Liver (tissue), 9 donors: ENCODE results near the gene MND1. TPM values are rescaled to one million over a fixed set of nuclear protein-coding genes. Genes with fewer than 3 reads are reported as not detected.
"Not testable (repeated sequence)": the region's sequence is repeated elsewhere in the genome, so short reads cannot be mapped to it uniquely, and the experiment has no call there.

Source experiments
- DNase-seq: peaks from one replicate; pipeline ENCODE4 v3.0.0-alpha.2; 2017; ENCODE audit warnings: low spot score
- H3K27ac ChIP-seq, 2 donors: one replicate each; pipeline ENCODE4 v1.7.0; 2013; ENCODE audit warnings: inconsistent platforms in 2 of 2, low read length in 2 of 2, control low read depth in 1 of 2, low read depth in 1 of 2, mild to moderate bottlenecking in 1 of 2
- H3K27me3 ChIP-seq, 4 donors: one replicate each; pipeline versions ENCODE4 v1.6.1 to v1.7.0; 2013; ENCODE audit warnings: low read length in 3 of 4, inconsistent platforms in 1 of 4, mild to moderate bottlenecking in 1 of 4, moderate library complexity in 1 of 4; ENCODE audit not compliant: control insufficient read depth in 4 of 4, insufficient read depth in 4 of 4
- H3K36me3 ChIP-seq, 4 donors: one replicate each; pipeline versions ENCODE4 v1.6.1 to v1.7.0; 2013; ENCODE audit warnings: low read length in 3 of 4, mild to moderate bottlenecking in 3 of 4, low read depth in 1 of 4, moderate library complexity in 1 of 4; ENCODE audit not compliant: control insufficient read depth in 4 of 4, insufficient read depth in 3 of 4
- H3K4me1 ChIP-seq, 4 donors: one replicate each; pipeline versions ENCODE4 v1.6.1 to v1.7.0; 2013; ENCODE audit warnings: low read length in 3 of 4, mild to moderate bottlenecking in 3 of 4, moderate library complexity in 1 of 4; ENCODE audit not compliant: control insufficient read depth in 4 of 4, insufficient read depth in 4 of 4
- H3K4me3 ChIP-seq, 3 donors: one replicate each; pipeline versions ENCODE4 v1.6.1 to v1.7.0; 2013; ENCODE audit warnings: low read length in 3 of 3, control low read depth in 1 of 3, low read depth in 1 of 3, mild to moderate bottlenecking in 1 of 3
- H3K9ac ChIP-seq, 2 donors: one replicate each; pipeline ENCODE4 v1.7.0; 2013; ENCODE audit warnings: low read length in 2 of 2, mild to moderate bottlenecking in 2 of 2, moderate library complexity in 2 of 2, control low read depth in 1 of 2, low read depth in 1 of 2
- H3K9me3 ChIP-seq, 4 donors: one replicate each; pipeline versions ENCODE4 v1.6.1 to v1.7.0; 2013; ENCODE audit warnings: low read length in 3 of 4; ENCODE audit not compliant: control insufficient read depth in 4 of 4
- FOXA1 ChIP-seq: IDR thresholded peaks from 2 replicates; pipeline ENCODE4 v1.6.1; 2016; ENCODE audit warnings: antibody characterized with exemption
- FOXA2 ChIP-seq: IDR thresholded peaks from 2 replicates; pipeline ENCODE4 v1.6.1; 2016; ENCODE audit warnings: antibody characterized with exemption
- HNF4G ChIP-seq: IDR thresholded peaks from 2 replicates; pipeline ENCODE4 v1.6.1; 2016; ENCODE audit warnings: antibody characterized with exemption
- JUND ChIP-seq, 2 donors: IDR thresholded peaks; 2 replicates each; pipeline ENCODE4 v1.6.1; 2016; ENCODE audit warnings: antibody characterized with exemption in 2 of 2
- NR2F2 ChIP-seq: IDR thresholded peaks from 2 replicates; pipeline ENCODE4 v1.6.1; 2016; ENCODE audit warnings: antibody characterized with exemption
- TAF1 ChIP-seq: conservative IDR thresholded peaks from 2 replicates; pipeline ENCODE4 v1.6.1; 2016; ENCODE audit warnings: antibody characterized with exemption, mild to moderate bottlenecking
- YY1 ChIP-seq: IDR thresholded peaks from 2 replicates; pipeline ENCODE4 v1.6.1; 2016; ENCODE audit warnings: antibody characterized with exemption, mild to moderate bottlenecking
- WGBS: extraction: QIAGEN DNeasy Blood & Tissue Kit; methylation state at CpG from one replicate; pipeline ENCODE4 v1.1.7; 2013; 5-methylcytosine and 5-hydroxymethylcytosine counted together
- polyA plus RNA-seq, 2 donors: library from polyadenylated mRNA; stranded (reverse) in 1 of 2; unstranded in 1 of 2; fragments of 200-250 nt in 1 of 2; fragments of >200 nt in 1 of 2; fragmentation: Nextera tagmentation in 1 of 2; extraction: Ambion mirVana in 1 of 2; gene quantifications; one replicate each; pipeline versions ENCODE4 v1.2.1 to v1.2.3, GENCODE V29; 2013 to 2015
- total RNA-seq, 2 donors: library from RNA; depleted of rRNA; stranded (reverse); fragments of >200 nt; gene quantifications; one replicate each; pipeline ENCODE4 v1.2.3, GENCODE V29; 2014
- TF ChIP-seq, protein P1 (sequence below): IDR thresholded peaks from 2 replicates; pipeline ENCODE4 v1.6.1; 2016; ENCODE audit warnings: antibody characterized with exemption
- TF ChIP-seq, protein P2 (sequence below): fragments of 150-350 bp; IDR thresholded peaks from 2 replicates; pipeline ENCODE4 v1.5.1; 2017; ENCODE audit warnings: improper control_type of control experiment, low read depth, low read length; ENCODE audit not compliant: missing input control
- TF ChIP-seq, protein P3 (sequence below): IDR thresholded peaks from 2 replicates; pipeline ENCODE4 v1.6.1; 2016; ENCODE audit warnings: antibody characterized with exemption
- TF ChIP-seq, protein P4 (sequence below): IDR thresholded peaks from 2 replicates; pipeline ENCODE4 v1.6.1; 2016; ENCODE audit warnings: antibody characterized with exemption
- donor health status: healthy.
- donor health status: healthy.
- donor health status: healthy.
- donor health status: healthy.
- donor health status: healthy.

The MND1 gene
- total and polyA plus RNA-seq, 4 donors, result 0.17 to 2.5 (median 0.42) TPM

DNA sequence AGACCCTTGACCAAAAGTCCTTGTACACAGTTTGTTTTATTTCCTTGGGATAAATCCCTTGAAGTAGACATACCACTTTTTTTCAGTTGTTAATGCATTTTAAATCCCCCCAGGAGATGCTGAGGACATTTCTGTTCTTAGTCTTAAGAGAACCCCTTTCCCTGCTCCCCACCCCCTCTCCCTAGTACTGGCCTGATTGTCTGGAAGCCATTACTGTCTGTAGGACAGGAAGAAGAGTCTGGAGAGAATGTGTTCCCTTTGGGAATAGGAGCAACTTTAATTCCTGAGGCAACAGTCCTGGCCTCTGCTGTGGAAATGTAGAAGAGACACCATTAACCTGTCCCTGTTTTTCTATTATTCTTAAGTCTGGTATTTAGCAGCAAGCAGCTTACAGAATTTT lies 69.4 kb downstream of the MND1 start (continued):
- TF ChIP-seq, protein P1, sequence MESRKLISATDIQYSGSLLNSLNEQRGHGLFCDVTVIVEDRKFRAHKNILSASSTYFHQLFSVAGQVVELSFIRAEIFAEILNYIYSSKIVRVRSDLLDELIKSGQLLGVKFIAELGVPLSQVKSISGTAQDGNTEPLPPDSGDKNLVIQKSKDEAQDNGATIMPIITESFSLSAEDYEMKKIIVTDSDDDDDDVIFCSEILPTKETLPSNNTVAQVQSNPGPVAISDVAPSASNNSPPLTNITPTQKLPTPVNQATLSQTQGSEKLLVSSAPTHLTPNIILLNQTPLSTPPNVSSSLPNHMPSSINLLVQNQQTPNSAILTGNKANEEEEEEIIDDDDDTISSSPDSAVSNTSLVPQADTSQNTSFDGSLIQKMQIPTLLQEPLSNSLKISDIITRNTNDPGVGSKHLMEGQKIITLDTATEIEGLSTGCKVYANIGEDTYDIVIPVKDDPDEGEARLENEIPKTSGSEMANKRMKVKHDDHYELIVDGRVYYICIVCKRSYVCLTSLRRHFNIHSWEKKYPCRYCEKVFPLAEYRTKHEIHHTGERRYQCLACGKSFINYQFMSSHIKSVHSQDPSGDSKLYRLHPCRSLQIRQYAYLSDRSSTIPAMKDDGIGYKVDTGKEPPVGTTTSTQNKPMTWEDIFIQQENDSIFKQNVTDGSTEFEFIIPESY, result no peak
- TF ChIP-seq YY1, result no peak

DNA sequence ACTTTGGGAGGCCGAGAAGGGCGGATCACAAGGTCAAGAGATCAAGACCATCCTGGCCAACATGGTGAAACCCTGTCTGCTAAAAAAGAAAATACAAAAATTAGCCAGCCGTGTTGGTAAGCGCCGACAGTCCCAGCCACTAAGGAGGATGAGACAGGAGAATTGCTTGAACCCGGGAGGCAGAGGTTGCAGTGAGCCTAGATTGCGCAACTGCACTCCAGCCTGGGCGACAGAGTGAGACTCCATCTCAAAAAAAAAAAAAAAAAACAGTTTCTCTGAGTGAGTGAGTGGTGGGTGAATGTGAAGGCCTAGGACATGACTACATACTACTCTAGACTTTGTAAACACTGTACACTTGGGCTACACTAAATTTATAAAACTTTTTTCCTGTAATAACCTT lies 72.0 kb downstream of the MND1 start:
- WGBS, result 86% methylated on average over 8 of the region's 8 CpGs

DNA sequence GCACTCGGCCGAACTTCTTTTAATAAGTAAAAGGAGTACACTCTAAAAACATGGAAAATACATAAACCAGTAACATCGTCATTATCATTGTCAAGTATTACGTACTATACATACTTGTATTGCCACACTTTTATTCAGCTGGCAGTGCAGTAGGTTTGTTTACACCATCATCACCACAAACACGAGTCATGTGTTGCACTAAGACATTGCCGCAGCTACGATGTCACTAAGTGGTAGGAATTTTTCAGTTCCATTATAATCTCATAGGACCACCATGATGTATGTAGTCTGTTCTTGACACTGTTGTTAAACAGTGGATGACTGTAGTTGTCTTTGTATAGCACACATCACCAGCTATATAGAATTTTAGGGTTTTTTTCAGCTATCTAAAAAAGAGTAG lies 73.6 kb downstream of the MND1 start:
- WGBS, result 95% methylated on average over 7 of the region's 7 CpGs
- TF ChIP-seq, protein P2, sequence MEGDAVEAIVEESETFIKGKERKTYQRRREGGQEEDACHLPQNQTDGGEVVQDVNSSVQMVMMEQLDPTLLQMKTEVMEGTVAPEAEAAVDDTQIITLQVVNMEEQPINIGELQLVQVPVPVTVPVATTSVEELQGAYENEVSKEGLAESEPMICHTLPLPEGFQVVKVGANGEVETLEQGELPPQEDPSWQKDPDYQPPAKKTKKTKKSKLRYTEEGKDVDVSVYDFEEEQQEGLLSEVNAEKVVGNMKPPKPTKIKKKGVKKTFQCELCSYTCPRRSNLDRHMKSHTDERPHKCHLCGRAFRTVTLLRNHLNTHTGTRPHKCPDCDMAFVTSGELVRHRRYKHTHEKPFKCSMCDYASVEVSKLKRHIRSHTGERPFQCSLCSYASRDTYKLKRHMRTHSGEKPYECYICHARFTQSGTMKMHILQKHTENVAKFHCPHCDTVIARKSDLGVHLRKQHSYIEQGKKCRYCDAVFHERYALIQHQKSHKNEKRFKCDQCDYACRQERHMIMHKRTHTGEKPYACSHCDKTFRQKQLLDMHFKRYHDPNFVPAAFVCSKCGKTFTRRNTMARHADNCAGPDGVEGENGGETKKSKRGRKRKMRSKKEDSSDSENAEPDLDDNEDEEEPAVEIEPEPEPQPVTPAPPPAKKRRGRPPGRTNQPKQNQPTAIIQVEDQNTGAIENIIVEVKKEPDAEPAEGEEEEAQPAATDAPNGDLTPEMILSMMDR, result no peak
- no peak for TF ChIP-seq FOXA2
- no peak for TF ChIP-seq TAF1
- TF ChIP-seq, protein P3, sequence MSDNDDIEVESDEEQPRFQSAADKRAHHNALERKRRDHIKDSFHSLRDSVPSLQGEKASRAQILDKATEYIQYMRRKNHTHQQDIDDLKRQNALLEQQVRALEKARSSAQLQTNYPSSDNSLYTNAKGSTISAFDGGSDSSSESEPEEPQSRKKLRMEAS, result no peak
- TF ChIP-seq, protein P4, sequence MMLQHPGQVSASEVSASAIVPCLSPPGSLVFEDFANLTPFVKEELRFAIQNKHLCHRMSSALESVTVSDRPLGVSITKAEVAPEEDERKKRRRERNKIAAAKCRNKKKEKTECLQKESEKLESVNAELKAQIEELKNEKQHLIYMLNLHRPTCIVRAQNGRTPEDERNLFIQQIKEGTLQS, result no peak
- no peak for TF ChIP-seq FOXA1
- TF ChIP-seq NR2F2, result no peak
- TF ChIP-seq YY1, result no peak
- TF ChIP-seq, protein P1, result no peak
- no peak for TF ChIP-seq HNF4G
- TF ChIP-seq JUND (IDR thresholded peaks at IDR 0.05), result no peak

More for the DNA sequence above, 72.0 kb downstream of the MND1 start:
- H3K9ac ChIP-seq, H3K9me3 ChIP-seq, H3K4me3 ChIP-seq, H3K4me1 ChIP-seq, DNase-seq, H3K27ac ChIP-seq, H3K36me3 ChIP-seq, H3K27me3 ChIP-seq: not testable (repeated sequence)

More for the DNA sequence above, 73.6 kb downstream of the MND1 start:
- Histone ChIP-seq H3K36me3 (no peaks in the 10 kb centered on the region), H3K27me3 (no peaks in the 10 kb centered on the region), H3K4me1 (no peaks in the 10 kb centered on the region), H3K4me3 (no peak overlapping the region), H3K27ac (no peak overlapping the region), H3K9me3 (no peaks in the 10 kb centered on the region), H3K9ac (no peak overlapping the region)
- DNase-seq, result no peak
